Stomach (tissue), 9 donors: ENCODE measurements around the gene AFAP1L1. TPM values are rescaled to one million over a fixed set of nuclear protein-coding genes. Genes with fewer than 3 reads are reported as not detected.

Source experiments
- DNase-seq, 2 donors: peaks; one replicate each; pipeline versions ENCODE4 v3.0.0 to v3.0.0-alpha.2; 2013 to 2019
- H3K27ac ChIP-seq, 5 donors: fragments of 200-600 bp in 4 of 5; sonication (generic) in 4 of 5; one replicate each; pipeline ENCODE4 v1.5.1; 2013 to 2019; ENCODE audit warnings: mild to moderate bottlenecking in 1 of 5, moderate library complexity in 1 of 5
- H3K27me3 ChIP-seq, 3 donors: fragments of 200-600 bp; sonication (generic); one replicate each; pipeline ENCODE4 v1.5.1; 2017 to 2019; ENCODE audit warnings: mixed run types in 1 of 3
- H3K36me3 ChIP-seq, 4 donors: fragments of 200-600 bp; sonication (generic); 1 replicate in 3 of 4; 2 replicates in 1 of 4; pipeline ENCODE4 v1.5.1; 2016 to 2019
- H3K4me1 ChIP-seq, 4 donors: fragments of 200-600 bp; sonication (generic); one replicate each; pipeline ENCODE4 v1.5.1; 2016 to 2019
- H3K4me3 ChIP-seq, 4 donors: fragments of 200-600 bp; sonication (generic) in 3 of 4; one replicate each; pipeline ENCODE4 v1.5.1; 2016 to 2019; ENCODE audit warnings: mild to moderate bottlenecking in 1 of 4
- H3K9me3 ChIP-seq, 4 donors: fragments of 200-600 bp; sonication (generic); one replicate each; pipeline ENCODE4 v1.5.1; 2016 to 2019
- CTCF ChIP-seq, 7 experiments: fragments of 450-650 bp in 4 of 7; fragments of 200-600 bp in 3 of 7; sonication (generic) in 3 of 7; IDR thresholded peaks; one replicate each; pipeline ENCODE4 v1.5.1; 2016 to 2019; ENCODE audit warnings: antibody characterized with exemption in 7 of 7, control low read depth in 2 of 7, mild to moderate bottlenecking in 1 of 7
- EP300 ChIP-seq: sonication (generic); formaldehyde crosslinking; IDR thresholded peaks from one replicate; pipeline ENCODE4 v1.6.1; 2017; ENCODE audit warnings: antibody characterized with exemption
- POLR2A ChIP-seq, 4 donors: fragments of 450-650 bp; IDR thresholded peaks; one replicate each; pipeline ENCODE4 v1.6.1; 2016; ENCODE audit warnings: antibody characterized with exemption in 4 of 4, control low read depth in 2 of 4, mild to moderate bottlenecking in 1 of 4, moderate library complexity in 1 of 4
- POLR2AphosphoS5 ChIP-seq, 3 donors: sonication (generic); formaldehyde crosslinking; IDR thresholded peaks; one replicate each; pipeline ENCODE4 v1.6.1; 2016; ENCODE audit warnings: antibody characterized with exemption in 3 of 3
- WGBS, 5 donors: extraction: QIAGEN DNeasy Blood & Tissue Kit in 3 of 5; methylation state at CpG; one replicate each; pipeline versions ENCODE4 v1.1.5 to v1.1.7; 2013 to 2018; 5-methylcytosine and 5-hydroxymethylcytosine counted together
- intact Hi-C: fragments of 100-400 bp; cut with DNase I; formaldehyde crosslinking; loops from one replicate; pipeline ENCODE4 v1.15.1; 2023; ENCODE audit warnings: low total_unique reads
- polyA plus RNA-seq, 3 donors: library from polyadenylated mRNA; stranded (reverse); fragments of 200-250 nt; gene quantifications; one replicate each; pipeline ENCODE4 v1.2.3, GENCODE V29; 2013
- total RNA-seq, 5 donors: library from RNA; depleted of rRNA; stranded (reverse); fragments of >200 nt; gene quantifications; one replicate each; pipeline versions ENCODE4 v1.1.0 to v1.2.3, GENCODE V29; 2014 to 2016
- donor health status: healthy with polysubstance abuse.
- donor health status: Bipolar disorder and iron deficiency.
- donor health status: healthy.

The AFAP1L1 gene
- total and polyA plus RNA-seq, 8 donors, result 0.29 to 66.5 (median 3.3) TPM

GRCh38 chr5:149285153-149285552 is 13.5 kb downstream of the AFAP1L1 start:
- H3K27me3 ChIP-seq, result no peaks in the 10 kb centered on the region
- H3K9me3 ChIP-seq, result no peaks in the 10 kb centered on the region
- peak overlapping the region in 1 of 5 donors; percentile 36 for H3K27ac ChIP-seq

GRCh38 chr5:149288436-149288835 is 16.8 kb downstream of the AFAP1L1 start:
- Histone ChIP-seq H3K36me3 (no peaks in the 10 kb centered on the region), H3K27ac (peak overlapping the region; percentile 19 to 67 (median 57)), H3K4me3 (no peak overlapping the region), H3K4me1 (peaks cover 4 to 11% (median 7%) of the 10 kb centered on the region in 4 donors), H3K27me3 (no peaks in the 10 kb centered on the region), H3K9me3 (no peaks in the 10 kb centered on the region)
- 63 to 90% (median 87%) methylated on average over 8 of the region's 8 CpGs for WGBS, 5 donors
- DNase-seq, result peak in 1 of 2 donors; percentile 63
- TF ChIP-seq POLR2A (IDR thresholded peaks at IDR 0.05) (no peak), POLR2AphosphoS5 (IDR thresholded peaks at IDR 0.05) (peak in 1 of 3 donors; percentile 27), EP300 (no peak)
- intact Hi-C loops, result no loop called here

More at GRCh38 chr5:149285153-149285552, 13.5 kb downstream of the AFAP1L1 start:
- WGBS, 5 donors, result 75 to 100% (median 78%) methylated on average over 1 of the region's 1 CpG
- no peak for DNase-seq
- Histone ChIP-seq H3K4me1 (peaks cover 4 to 11% (median 7%) of the 10 kb centered on the region in 4 donors), H3K4me3 (no peak overlapping the region), H3K36me3 (no peaks in the 10 kb centered on the region)
- TF ChIP-seq CTCF (IDR thresholded peaks at IDR 0.05), result no peak
- no peak for TF ChIP-seq POLR2AphosphoS5 (IDR thresholded peaks at IDR 0.05)
- TF ChIP-seq EP300, result no peak
- no peak for TF ChIP-seq POLR2A (IDR thresholded peaks at IDR 0.05)
- intact Hi-C loops, result no loop called here

- DNase-seq, result peak in 1 of 2 donors; percentile 58
- Histone ChIP-seq H3K4me1 (peaks cover 4 to 11% (median 4%) of the 10 kb centered on the region in 4 donors), H3K27me3 (no peaks in the 10 kb centered on the region), H3K27ac (peak overlapping the region in 3 of 5 donors; percentile 55 to 67 (median 57)), H3K4me3 (no peak overlapping the region), H3K9me3 (no peaks in the 10 kb centered on the region), H3K36me3 (no peaks in the 10 kb centered on the region)
- no peak for TF ChIP-seq EP300
- no peak for TF ChIP-seq POLR2AphosphoS5 (IDR thresholded peaks at IDR 0.05)
- no peak for TF ChIP-seq POLR2A (IDR thresholded peaks at IDR 0.05)
- no peak for TF ChIP-seq CTCF (IDR thresholded peaks at IDR 0.05)
- intact Hi-C loops, result no loop called here
- WGBS, 5 donors, result 24 to 32% (median 24%) methylated on average over 7 of the region's 7 CpGs
Measured at GRCh38 chr5:149289301-149289700, 17.6 kb downstream of the AFAP1L1 start.

- DNase-seq, result no peak
- no peak for TF ChIP-seq CTCF (IDR thresholded peaks at IDR 0.05)
- no peak for TF ChIP-seq POLR2AphosphoS5 (IDR thresholded peaks at IDR 0.05)
- TF ChIP-seq POLR2A (IDR thresholded peaks at IDR 0.05), result no peak
- TF ChIP-seq EP300, result no peak
- intact Hi-C loops, result no loop called here
- WGBS, 5 donors, result 54 to 70% (median 65%) methylated on average over 10 of the region's 10 CpGs
- H3K36me3 ChIP-seq, result no peaks in the 10 kb centered on the region
- H3K27me3 ChIP-seq, result peaks cover 0 to 9% (median 0%) of the 10 kb centered on the region in 3 donors
- no peaks in the 10 kb centered on the region for H3K9me3 ChIP-seq
- no peaks in the 10 kb centered on the region for H3K4me1 ChIP-seq
- H3K27ac ChIP-seq, result no peak overlapping the region
- H3K4me3 ChIP-seq, result no peak overlapping the region
Measured at GRCh38 chr5:149294872-149295829, 23.5 kb downstream of the AFAP1L1 start.
